Jurkat, Clone E6-1 (cell line): Measurements from ENCODE around the gene SCLY.
A peak's percentile ranks its signal among the peaks of the same experiment; 100 is the strongest.
"Not testable (repeated sequence)": the region's sequence is repeated elsewhere in the genome, so short reads cannot be mapped to it uniquely, and the experiment has no call there.

Experiments used
- DNase-seq: peaks from one replicate; pipeline ENCODE4 v3.0.0-alpha.2; 2011; ENCODE audit warnings: low read depth, low spot score
- H3K4me3 ChIP-seq: 2 replicates; pipeline ENCODE4 v1.5.1; 2011; ENCODE audit warnings: mild to moderate bottlenecking, low read length, control low read depth, moderate library complexity

Gene SCLY

GRCh38 chr2:238104226-238104690 lies 43.5 kb downstream of the SCLY start:
- no peak overlapping the region for H3K4me3 ChIP-seq
- DNase-seq: no peak

GRCh38 chr2:238104691-238105371 lies 44.0 kb downstream of the SCLY start:
- no peak for DNase-seq
- no peak overlapping the region for H3K4me3 ChIP-seq

- H3K4me3 ChIP-seq: no peak overlapping the region
- DNase-seq: no peak
These were observed 44.9 kb downstream of the SCLY start for GRCh38 chr2:238105506-238106338.

GRCh38 chr2:238106339-238106697 lies 45.5 kb downstream of the SCLY start:
- H3K4me3 ChIP-seq: no peak overlapping the region
- DNase-seq: no peak

- no peak for DNase-seq
- H3K4me3 ChIP-seq: no peak overlapping the region
These were observed 46.1 kb downstream of the SCLY start for GRCh38 chr2:238106698-238107524.

GRCh38 chr2:238107525-238108422 lies 47.0 kb downstream of the SCLY start:
- DNase-seq: no peak

GRCh38 chr2:238108423-238109183 lies 47.8 kb downstream of the SCLY start:
- DNase-seq: peak; percentile 77
- no peak overlapping the region; the same call in 1 of the 2 replicates for H3K4me3 ChIP-seq

More at GRCh38 chr2:238107525-238108422, 47.0 kb downstream of the SCLY start:
- H3K4me3 ChIP-seq: no peak overlapping the region

GRCh38 chr2:238113611-238114010 lies 52.8 kb downstream of the SCLY start:
- no peak overlapping the region for H3K4me3 ChIP-seq
- DNase-seq: no peak

- no peak for DNase-seq
- H3K4me3 ChIP-seq: no peak overlapping the region
These were observed 53.6 kb downstream of the SCLY start for GRCh38 chr2:238114331-238114841.

GRCh38 chr2:238114851-238115660 lies 54.3 kb downstream of the SCLY start:
- no peak overlapping the region for H3K4me3 ChIP-seq
- DNase-seq: no peak

- not testable (repeated sequence) for DNase-seq, H3K4me3 ChIP-seq
These were observed 54.9 kb downstream of the SCLY start for GRCh38 chr2:238115709-238116108.

GRCh38 chr2:238116298-238117198 lies 55.7 kb downstream of the SCLY start:
- H3K4me3 ChIP-seq: no peak overlapping the region
- DNase-seq: no peak

GRCh38 chr2:238117199-238118154 lies 56.7 kb downstream of the SCLY start:
- no peak overlapping the region for H3K4me3 ChIP-seq
- no peak for DNase-seq

GRCh38 chr2:238119756-238120462 lies 59.1 kb downstream of the SCLY start:
- no peak for DNase-seq
- no peak overlapping the region for H3K4me3 ChIP-seq
